Measurements from ENCODE around the gene FAM120B.

FAM120B gene

DNA sequence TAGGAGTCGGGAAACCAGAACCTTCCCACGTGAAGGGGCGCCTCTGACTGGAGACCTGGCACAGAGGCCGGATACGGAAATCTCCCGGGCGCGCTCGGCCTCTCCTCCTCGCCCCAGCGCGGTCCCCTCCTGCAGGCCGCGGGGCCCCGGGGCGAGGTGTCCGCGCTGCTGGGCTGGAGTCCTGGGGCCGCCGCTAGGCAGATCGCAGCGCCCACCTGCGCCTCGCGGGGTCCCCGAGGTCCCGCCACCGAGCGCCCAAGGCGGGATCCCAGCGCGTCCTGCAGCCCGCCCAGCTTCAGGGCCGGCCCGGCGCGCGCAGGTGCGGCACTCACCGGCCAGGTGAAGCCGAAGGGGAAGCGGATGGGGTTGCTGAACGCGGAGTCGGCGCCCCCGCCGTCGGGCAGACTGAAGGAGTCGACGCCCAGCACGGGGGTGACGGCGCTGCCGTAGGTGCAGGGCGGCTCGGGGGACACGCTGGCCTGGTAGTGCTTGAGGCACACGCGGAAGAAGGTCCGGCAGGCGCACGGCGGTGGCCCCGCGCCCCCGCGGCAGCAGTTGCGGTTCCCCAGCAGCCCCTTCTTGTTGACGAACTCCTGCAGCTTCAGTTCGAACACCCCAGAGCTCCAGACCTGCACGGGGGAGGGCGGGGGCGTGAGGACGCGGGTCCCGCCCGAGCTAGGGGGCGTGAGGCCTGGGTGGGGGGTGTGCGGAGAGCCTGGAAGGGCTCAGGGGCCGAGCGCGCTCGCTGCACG, 17.2 kb upstream of the FAM120B start:
- in situ Hi-C loops (cut with MboI; ENCODE audit: low sequenced_read_pairs, unreplicated experiment) = no loop called here
- TF ChIP-seq CTCF (IDR thresholded peaks at IDR 0.05; ENCODE audit: borderline replicate concordance, control extremely low read depth, extremely low read depth, insufficient read depth, missing control alignments) = no peak
- peak; percentile 45 for DNase-seq (ENCODE audit: low spot score)

DNA sequence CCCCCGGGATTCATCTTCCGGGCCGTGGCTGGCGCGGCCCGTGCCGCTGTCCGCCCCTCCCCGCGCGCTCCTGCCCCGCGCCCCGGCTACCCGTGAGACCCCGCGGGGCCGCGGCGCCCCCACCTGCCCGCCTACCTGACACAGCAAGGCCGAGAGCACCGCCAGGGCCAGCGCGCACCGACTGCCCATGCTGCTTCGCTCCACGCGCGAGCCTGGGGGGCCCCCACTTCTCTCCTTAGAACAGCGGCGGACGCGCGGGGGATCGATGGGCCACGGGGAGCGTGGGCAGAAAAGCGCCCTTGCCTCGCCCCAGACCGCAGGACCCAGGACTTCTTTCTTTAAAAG, 16.6 kb upstream of the FAM120B start:
- no peak for TF ChIP-seq CTCF (IDR thresholded peaks at IDR 0.05; ENCODE audit: borderline replicate concordance, control extremely low read depth, extremely low read depth, insufficient read depth, missing control alignments)
- in situ Hi-C loops (cut with MboI; ENCODE audit: low sequenced_read_pairs, unreplicated experiment) = no loop called here
- DNase-seq (ENCODE audit: low spot score) = no peak

- DNase-seq (ENCODE audit: low spot score) = peak; percentile 55
- in situ Hi-C loops (cut with MboI; ENCODE audit: low sequenced_read_pairs, unreplicated experiment) = no loop called here
- no peak for TF ChIP-seq CTCF (IDR thresholded peaks at IDR 0.05; ENCODE audit: borderline replicate concordance, control extremely low read depth, extremely low read depth, insufficient read depth, missing control alignments)
Measured at GRCh38 chr6:170290296-170291128, 16.0 kb upstream of the FAM120B start, which contains the start of gene DLL1. DLL1 (minus strand) TSS chr6:170291078; CDS start chr6:170290139, 939 bp downstream.

DNA sequence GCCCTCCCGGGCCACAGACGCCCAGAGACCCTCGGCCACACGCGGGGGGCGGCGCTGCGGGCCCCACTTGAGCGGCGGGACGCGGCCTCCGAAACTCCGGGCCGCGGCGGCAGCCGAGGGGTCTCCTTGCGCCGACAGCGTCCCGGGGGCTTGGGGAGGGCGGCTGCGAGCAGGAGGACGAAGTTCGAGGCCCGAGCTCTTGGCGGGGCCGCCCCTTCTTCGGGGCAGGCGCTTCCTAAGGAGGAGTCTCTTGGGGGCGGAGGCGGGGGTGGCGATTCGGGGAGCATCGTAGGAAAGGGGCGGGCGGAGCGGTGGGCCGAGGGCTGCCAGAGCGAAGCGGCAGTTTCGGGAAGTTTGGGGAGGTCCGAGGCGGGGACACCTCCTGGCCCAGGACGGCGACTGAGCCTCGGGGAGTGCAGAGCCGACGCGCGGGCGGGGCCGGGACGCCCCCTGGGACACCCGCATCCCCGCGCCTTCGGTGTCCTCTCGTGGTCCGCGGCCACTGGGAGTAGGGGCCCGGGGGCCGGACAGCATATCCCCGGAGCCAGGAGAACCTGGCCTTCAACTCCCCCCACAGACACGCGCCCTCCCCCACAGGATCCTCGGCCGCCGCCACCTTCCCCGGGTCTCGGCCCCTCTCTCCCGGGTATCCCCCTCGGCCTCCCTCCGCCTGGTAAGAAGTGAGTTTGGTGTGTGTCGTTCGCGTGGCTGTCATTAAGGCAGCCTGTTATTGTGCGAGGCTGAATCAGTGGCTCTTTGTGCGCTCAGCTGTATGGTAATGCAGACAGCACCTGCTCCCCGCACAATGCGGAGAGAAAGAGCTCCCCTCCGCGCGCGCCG, 15.1 kb upstream of the FAM120B start:
- in situ Hi-C loops (cut with MboI; ENCODE audit: low sequenced_read_pairs, unreplicated experiment) = no loop called here
- peak; percentile 72 for DNase-seq (ENCODE audit: low spot score)

DNA sequence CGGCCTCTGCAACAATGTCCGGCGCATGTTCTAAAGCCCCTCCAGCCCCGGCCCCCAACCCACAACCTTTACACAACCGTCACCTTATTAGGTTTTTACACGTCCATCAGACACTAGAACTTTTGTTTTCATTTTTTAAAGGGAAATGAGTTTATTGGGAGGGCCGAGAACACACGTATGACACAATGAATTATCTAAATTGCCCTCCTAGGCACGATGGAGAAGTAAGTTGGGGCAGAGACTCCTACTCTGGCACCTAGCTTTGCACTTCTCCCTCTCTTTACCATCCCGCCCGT, 14.5 kb upstream of the FAM120B start:
- TF ChIP-seq CTCF (IDR thresholded peaks at IDR 0.05; ENCODE audit: borderline replicate concordance, control extremely low read depth, extremely low read depth, insufficient read depth, missing control alignments) = no peak
- DNase-seq (ENCODE audit: low spot score) = no peak
- in situ Hi-C loops (cut with MboI; ENCODE audit: low sequenced_read_pairs, unreplicated experiment) = no loop called here

More for the DNA sequence above, 15.1 kb upstream of the FAM120B start:
- TF ChIP-seq CTCF (IDR thresholded peaks at IDR 0.05; ENCODE audit: borderline replicate concordance, control extremely low read depth, extremely low read depth, insufficient read depth, missing control alignments) = peak; percentile 32

DNA sequence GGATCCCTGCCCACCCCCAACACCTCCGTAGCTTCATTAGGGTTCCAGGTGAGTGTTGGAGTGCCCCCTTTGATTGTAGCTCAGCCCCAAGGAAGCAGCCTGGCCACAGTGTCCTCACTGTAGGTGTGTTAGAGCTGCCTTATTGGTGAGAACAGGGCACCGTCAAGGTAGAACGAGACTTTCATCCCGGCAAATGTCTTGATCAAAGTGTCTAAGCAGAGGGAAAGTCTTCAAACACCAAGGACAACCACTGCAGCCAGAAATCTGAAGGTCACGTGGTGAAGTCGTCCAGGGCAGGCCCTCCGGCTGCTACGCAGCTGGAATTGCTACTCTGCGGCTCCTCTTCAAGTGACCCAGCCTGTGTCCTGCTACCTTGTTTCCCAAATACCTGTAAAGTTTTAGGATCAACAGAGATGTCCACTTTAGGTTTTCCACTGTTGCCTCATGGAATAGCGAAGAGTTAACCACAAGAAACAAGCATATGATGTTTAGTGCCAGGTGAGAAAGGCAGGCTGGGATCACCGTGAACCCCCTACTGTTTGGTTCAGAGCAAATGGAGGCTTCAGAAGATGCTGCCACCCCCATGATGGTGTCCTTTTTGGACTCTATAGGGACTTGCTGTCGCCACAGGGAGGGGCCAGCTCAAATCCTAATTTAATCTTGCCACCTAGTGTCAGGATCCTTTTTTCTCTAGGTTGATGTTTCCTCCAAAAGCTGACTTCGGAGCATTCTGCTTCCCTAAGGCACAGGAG, 14.0 kb upstream of the FAM120B start:
- no peak for TF ChIP-seq CTCF (IDR thresholded peaks at IDR 0.05; ENCODE audit: borderline replicate concordance, control extremely low read depth, extremely low read depth, insufficient read depth, missing control alignments)
- peak; percentile 50 for DNase-seq (ENCODE audit: low spot score)
- in situ Hi-C loops (cut with MboI; ENCODE audit: low sequenced_read_pairs, unreplicated experiment) = no loop called here
